ENCODE measurements around the gene SMIM20.

SMIM20 gene

DNA sequence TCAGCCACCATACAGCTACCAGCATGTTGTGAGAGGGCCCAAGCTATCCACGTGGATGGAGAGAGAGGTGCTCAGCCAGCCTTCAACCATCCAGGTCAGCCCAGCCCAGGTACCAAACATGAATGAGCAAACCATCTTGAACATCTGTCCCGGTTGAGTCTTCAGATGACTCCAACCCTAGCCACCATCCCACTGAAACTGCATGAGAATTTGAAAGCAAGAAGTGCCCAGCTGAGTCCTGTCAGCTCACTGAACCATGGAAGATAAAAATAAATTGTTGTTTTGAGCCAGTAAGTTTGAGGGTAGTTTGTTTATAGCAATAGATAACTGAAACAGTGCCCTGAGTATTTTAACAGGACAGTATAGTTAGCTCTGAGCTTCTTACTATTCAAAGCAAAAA, 43.9 kb upstream of the SMIM20 start:
- peak overlapping the region; percentile 92 for H3K4me3 ChIP-seq (ENCODE audit: low read length)
- no peaks in the 10 kb centered on the region for H3K9me2 ChIP-seq (replicated peaks; ENCODE audit: control insufficient read depth, low read length)
- peaks cover 100% of the 10 kb centered on the region for H3K4me1 ChIP-seq (ENCODE audit: control insufficient read depth, low read length)
- no peaks in the 10 kb centered on the region for H3K27me3 ChIP-seq (ENCODE audit: control insufficient read depth, low read length)
- peaks cover 85% of the 10 kb centered on the region for H3F3A ChIP-seq (ENCODE audit: control insufficient read depth, insufficient read depth)
- H3K9me3 ChIP-seq (ENCODE audit: control insufficient read depth, insufficient read depth, low read length) = no peaks in the 10 kb centered on the region
- H3K27ac ChIP-seq (ENCODE audit: low read depth, low read length) = peak overlapping the region; percentile 98
- H3K36me3 ChIP-seq (ENCODE audit: control insufficient read depth, low read length) = peaks cover 37% of the 10 kb centered on the region
- no peaks in the 10 kb centered on the region for H4K20me1 ChIP-seq (ENCODE audit: control insufficient read depth, insufficient read depth, low read depth, low read length)
- H3K79me2 ChIP-seq (ENCODE audit: control insufficient read depth, low read length) = peaks cover 59% of the 10 kb centered on the region
- no peak for TF ChIP-seq EZH2phosphoT487 (IDR thresholded peaks at IDR 0.05; ENCODE audit: borderline replicate concordance, low read length)
- TF ChIP-seq, protein P1, sequence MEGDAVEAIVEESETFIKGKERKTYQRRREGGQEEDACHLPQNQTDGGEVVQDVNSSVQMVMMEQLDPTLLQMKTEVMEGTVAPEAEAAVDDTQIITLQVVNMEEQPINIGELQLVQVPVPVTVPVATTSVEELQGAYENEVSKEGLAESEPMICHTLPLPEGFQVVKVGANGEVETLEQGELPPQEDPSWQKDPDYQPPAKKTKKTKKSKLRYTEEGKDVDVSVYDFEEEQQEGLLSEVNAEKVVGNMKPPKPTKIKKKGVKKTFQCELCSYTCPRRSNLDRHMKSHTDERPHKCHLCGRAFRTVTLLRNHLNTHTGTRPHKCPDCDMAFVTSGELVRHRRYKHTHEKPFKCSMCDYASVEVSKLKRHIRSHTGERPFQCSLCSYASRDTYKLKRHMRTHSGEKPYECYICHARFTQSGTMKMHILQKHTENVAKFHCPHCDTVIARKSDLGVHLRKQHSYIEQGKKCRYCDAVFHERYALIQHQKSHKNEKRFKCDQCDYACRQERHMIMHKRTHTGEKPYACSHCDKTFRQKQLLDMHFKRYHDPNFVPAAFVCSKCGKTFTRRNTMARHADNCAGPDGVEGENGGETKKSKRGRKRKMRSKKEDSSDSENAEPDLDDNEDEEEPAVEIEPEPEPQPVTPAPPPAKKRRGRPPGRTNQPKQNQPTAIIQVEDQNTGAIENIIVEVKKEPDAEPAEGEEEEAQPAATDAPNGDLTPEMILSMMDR (IDR thresholded peaks at IDR 0.05; ENCODE audit: low read depth, low read length, poor library complexity, severe bottlenecking) = no peak
- H3K4me2 ChIP-seq (ENCODE audit: low read length) = peak overlapping the region; percentile 96

DNA sequence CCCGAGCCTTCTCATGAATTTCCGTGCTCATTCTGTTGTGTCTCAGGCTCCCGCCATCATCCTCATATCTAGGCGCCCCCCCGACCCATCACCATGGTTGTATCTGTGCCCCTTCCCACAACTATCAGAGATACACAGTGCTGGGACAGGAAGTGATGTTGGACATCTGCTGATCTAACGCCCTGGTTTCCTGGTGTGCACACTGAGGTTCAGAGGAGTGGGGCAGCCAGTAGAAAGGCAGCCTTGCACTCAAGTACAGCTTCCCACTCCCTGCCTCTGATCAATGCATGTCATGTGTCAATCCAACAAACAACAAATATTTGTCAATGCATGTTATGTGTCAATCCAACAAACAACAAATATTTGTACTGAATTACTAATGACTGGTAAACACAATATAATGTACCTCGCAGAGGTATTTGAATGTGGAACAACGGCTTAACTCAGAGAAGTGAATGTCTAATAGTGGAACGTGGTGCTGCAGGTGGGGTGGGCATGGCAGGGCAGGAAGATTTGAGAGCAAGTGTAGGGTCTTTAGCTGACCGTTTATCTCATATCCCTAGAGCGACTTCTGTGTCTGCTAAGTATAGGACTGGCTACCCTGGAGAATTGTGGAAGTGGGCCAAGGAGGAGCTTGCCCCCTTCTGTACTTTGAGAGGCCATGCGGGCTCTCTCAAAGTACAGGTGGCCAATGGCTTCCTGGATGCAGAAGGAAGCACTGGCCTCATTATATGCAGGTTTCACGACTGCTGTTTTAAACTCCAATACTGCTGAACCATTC, 41.0 kb upstream of the SMIM20 start:
- Histone ChIP-seq H3K9me2 (replicated peaks; ENCODE audit: control insufficient read depth, low read length) (no peaks in the 10 kb centered on the region), H3K9me3 (ENCODE audit: control insufficient read depth, insufficient read depth, low read length) (no peaks in the 10 kb centered on the region), H3K27ac (ENCODE audit: low read depth, low read length) (peak overlapping the region; percentile 98), H3K79me2 (ENCODE audit: control insufficient read depth, low read length) (peaks cover 35% of the 10 kb centered on the region), H3K36me3 (ENCODE audit: control insufficient read depth, low read length) (peaks cover 26% of the 10 kb centered on the region), H3K4me3 (ENCODE audit: low read length) (peak overlapping the region; percentile 92), H3K4me2 (ENCODE audit: low read length) (peak overlapping the region; percentile 96), H3K27me3 (ENCODE audit: control insufficient read depth, low read length) (no peaks in the 10 kb centered on the region), H4K20me1 (ENCODE audit: control insufficient read depth, insufficient read depth, low read depth, low read length) (no peaks in the 10 kb centered on the region), H3F3A (ENCODE audit: control insufficient read depth, insufficient read depth) (peaks cover 83% of the 10 kb centered on the region), H3K4me1 (ENCODE audit: control insufficient read depth, low read length) (peaks cover 100% of the 10 kb centered on the region)
- TF ChIP-seq, protein P1 (IDR thresholded peaks at IDR 0.05; ENCODE audit: low read depth, low read length, poor library complexity, severe bottlenecking) = no peak
- TF ChIP-seq EZH2phosphoT487 (IDR thresholded peaks at IDR 0.05; ENCODE audit: borderline replicate concordance, low read length) = no peak

DNA sequence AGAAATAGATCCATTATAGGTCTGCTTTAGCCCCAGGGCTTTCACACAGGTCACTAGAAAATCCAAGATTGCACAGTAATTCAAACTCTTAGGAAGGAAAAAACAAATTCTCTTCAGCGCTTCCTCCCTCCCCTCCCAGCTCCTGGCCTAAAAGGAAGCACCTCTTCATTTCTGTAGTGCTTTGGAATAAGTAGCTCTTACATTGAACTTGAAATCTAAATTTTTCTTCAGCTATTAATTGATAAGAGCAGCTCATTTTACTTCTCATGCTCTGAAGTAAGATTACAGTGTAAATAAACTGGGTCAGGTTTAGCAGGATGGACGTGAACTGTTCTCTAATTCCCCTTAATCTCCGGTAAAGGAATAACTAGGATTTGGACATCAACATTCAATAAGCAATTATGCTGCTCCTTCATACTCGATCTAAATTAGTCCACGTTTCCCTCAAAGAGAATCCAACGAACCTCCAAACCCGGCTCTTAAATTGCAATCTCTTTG, 40.3 kb upstream of the SMIM20 start:
- no peak for TF ChIP-seq EZH2phosphoT487 (IDR thresholded peaks at IDR 0.05; ENCODE audit: borderline replicate concordance, low read length)
- TF ChIP-seq, protein P1 (IDR thresholded peaks at IDR 0.05; ENCODE audit: low read depth, low read length, poor library complexity, severe bottlenecking) = no peak
- Histone ChIP-seq H3K27me3 (ENCODE audit: control insufficient read depth, low read length) (no peaks in the 10 kb centered on the region), H3K9me2 (replicated peaks; ENCODE audit: control insufficient read depth, low read length) (no peaks in the 10 kb centered on the region), H3K27ac (ENCODE audit: low read depth, low read length) (peak overlapping the region; percentile 98), H3K36me3 (ENCODE audit: control insufficient read depth, low read length) (peaks cover 20% of the 10 kb centered on the region), H3K79me2 (ENCODE audit: control insufficient read depth, low read length) (peaks cover 29% of the 10 kb centered on the region), H3F3A (ENCODE audit: control insufficient read depth, insufficient read depth) (peaks cover 89% of the 10 kb centered on the region), H3K9me3 (ENCODE audit: control insufficient read depth, insufficient read depth, low read length) (no peaks in the 10 kb centered on the region), H3K4me3 (ENCODE audit: low read length) (peak overlapping the region; percentile 92), H3K4me2 (ENCODE audit: low read length) (peak overlapping the region; percentile 96), H3K4me1 (ENCODE audit: control insufficient read depth, low read length) (peaks cover 100% of the 10 kb centered on the region), H4K20me1 (ENCODE audit: control insufficient read depth, insufficient read depth, low read depth, low read length) (no peaks in the 10 kb centered on the region)

Data from DOHH2 (cell line).